Fibroblast of upper back skin (primary cell): Measurements from ENCODE around the gene KRTAP17-1.
"Not testable (repeated sequence)": the region's sequence is repeated elsewhere in the genome, so short reads cannot be mapped to it uniquely, and the experiment has no call there.

Experiments
- DNase-seq: peaks from one replicate; pipeline ENCODE4 v3.0.0-alpha.2; 2013

KRTAP17-1 gene

GRCh38 chr17:41315204-41315794, at the start of gene KRTAP17-1:
KRTAP17-1 (minus strand) TSS chr17:41315710; CDS start chr17:41315650, 60 bp downstream.
- DNase-seq = no peak

- DNase-seq = no peak
Measured at GRCh38 chr17:41363881-41364280, 48.4 kb upstream of the KRTAP17-1 start.

- peak; percentile 65 for DNase-seq
Measured at GRCh38 chr17:41360296-41360995, 44.9 kb upstream of the KRTAP17-1 start.

GRCh38 chr17:41354536-41354935, 39.0 kb upstream of the KRTAP17-1 start:
- DNase-seq = no peak

- DNase-seq = no peak
Measured at GRCh38 chr17:41352597-41353366, 37.3 kb upstream of the KRTAP17-1 start.

GRCh38 chr17:41351177-41351576, 35.7 kb upstream of the KRTAP17-1 start:
- no peak for DNase-seq

GRCh38 chr17:41350381-41350878, 34.9 kb upstream of the KRTAP17-1 start, which contains the start of gene KRT33A:
KRT33A (minus strand) TSS chr17:41350828; CDS start chr17:41350767, 61 bp downstream.
- not testable (repeated sequence) for DNase-seq

- no peak for DNase-seq
Measured at GRCh38 chr17:41347869-41348760, 32.6 kb upstream of the KRTAP17-1 start.

- DNase-seq = not testable (repeated sequence)
Measured at GRCh38 chr17:41346421-41346820, 30.9 kb upstream of the KRTAP17-1 start.

- DNase-seq = no peak
Measured at GRCh38 chr17:41345992-41346391, 30.5 kb upstream of the KRTAP17-1 start.

GRCh38 chr17:41343029-41343428, 27.5 kb upstream of the KRTAP17-1 start:
- DNase-seq = no peak

- DNase-seq = no peak
Measured at GRCh38 chr17:41340934-41341861, 25.7 kb upstream of the KRTAP17-1 start.

GRCh38 chr17:41340494-41340893, 25.0 kb upstream of the KRTAP17-1 start:
- DNase-seq = no peak

- DNase-seq = no peak
Measured at GRCh38 chr17:41339571-41340172, 24.2 kb upstream of the KRTAP17-1 start.

GRCh38 chr17:41338961-41339485, 23.5 kb upstream of the KRTAP17-1 start:
- no peak for DNase-seq

GRCh38 chr17:41335747-41336146, 20.2 kb upstream of the KRTAP17-1 start:
- DNase-seq = no peak

GRCh38 chr17:41334385-41335305, 19.1 kb upstream of the KRTAP17-1 start:
- no peak for DNase-seq

- DNase-seq = no peak
Measured at GRCh38 chr17:41333836-41334235, 18.3 kb upstream of the KRTAP17-1 start.

- DNase-seq = no peak
Measured at GRCh38 chr17:41333098-41333497, 17.6 kb upstream of the KRTAP17-1 start.
